MCF 10A (cell line): ENCODE results near the gene AP2A1. TPM values are rescaled to one million over a fixed set of nuclear protein-coding genes. Genes with fewer than 3 reads are reported as not detected.

Experiments used
- BruUV-seq: library from RNA; stranded (reverse); fragments of 400-500 nt; replicated peaks from 2 replicates; lab custom pipeline; 2021; lab: Mats Ljungman, UMichigan
- CTCF ChIA-PET: fragments of 300-600 bp; sonication (Branson Sonifier 250); formaldehyde crosslinking; extraction: SDS; loops from one replicate; lab custom pipeline; 2021; ENCODE audit warnings: antibody characterized with exemption, inconsistent platforms; lab: Yijun Ruan, JAX
- POLR2A ChIA-PET: fragments of 300-600, 350-650 bp; sonication (Branson Sonifier 250); formaldehyde crosslinking; extraction: SDS; loops from one replicate; lab custom pipeline; 2020; ENCODE audit warnings: antibody characterized with exemption, inconsistent platforms; lab: Yijun Ruan, JAX
- DNase-seq: peaks from one replicate; pipeline ENCODE4 v3.0.0-alpha.2; 2018; ENCODE audit not compliant: unreplicated experiment
- H3K27ac Mint-ChIP-seq: one replicate; pipeline ENCODE4 v1.8.0; 2022; ENCODE audit warnings: mild to moderate bottlenecking, low read depth, mixed read lengths; ENCODE audit not compliant: unreplicated experiment
- H3K27me3 Mint-ChIP-seq: one replicate; pipeline ENCODE4 v1.8.0; 2022; ENCODE audit warnings: mixed read lengths; ENCODE audit not compliant: insufficient read depth, unreplicated experiment
- H3K36me3 Mint-ChIP-seq: one replicate; pipeline ENCODE4 v1.8.0; 2022; ENCODE audit warnings: mild to moderate bottlenecking, moderate library complexity, mixed read lengths; ENCODE audit not compliant: insufficient read depth, unreplicated experiment
- H3K4me1 Mint-ChIP-seq: one replicate; pipeline ENCODE4 v1.8.0; 2022; ENCODE audit warnings: mixed read lengths; ENCODE audit not compliant: insufficient read depth, unreplicated experiment
- H3K4me3 Mint-ChIP-seq: one replicate; pipeline ENCODE4 v1.8.0; 2022; ENCODE audit warnings: mild to moderate bottlenecking, moderate library complexity, mixed read lengths; ENCODE audit not compliant: unreplicated experiment
- H3K9me3 Mint-ChIP-seq: one replicate; pipeline ENCODE4 v1.8.0; 2022; ENCODE audit warnings: mixed read lengths; ENCODE audit not compliant: unreplicated experiment
- intact Hi-C: fragments of 100-400 bp; cut with micrococcal nuclease; formaldehyde crosslinking; loops from 2 replicates; pipeline ENCODE4 v1.14.1; 2022
- total RNA-seq: library from RNA; stranded (reverse); gene quantifications from 2 replicates; pipeline ENCODE4 v1.2.3, GENCODE V29; 2022
- TF ChIP-seq, protein P1 (sequence below): fragments of 200-600 bp; IDR thresholded peaks from one replicate; pipeline ENCODE4 v1.8.0; 2022; ENCODE audit warnings: antibody characterized with exemption, mild to moderate bottlenecking; ENCODE audit not compliant: unreplicated experiment

The AP2A1 gene
- total RNA-seq, 1 experiment from 2014 or later, result 70.5 TPM

GRCh38 chr19:49746206-49746958, 20.4 kb upstream of the AP2A1 start:
- CTCF ChIA-PET, result interaction anchor here (1.3 kb wide), 1 partner anchor 29 kb away, joined by 4 read pairs; no protein-coding TSS in a partner anchor
- no peak overlapping the region for H3K4me3 Mint-ChIP-seq

GRCh38 chr19:49749055-49749716, 17.6 kb upstream of the AP2A1 start:
- intact Hi-C loops, result no loop called here
- peak; percentile 34 for DNase-seq
- Mint-ChIP-seq H3K4me3 (no peak overlapping the region), H3K27me3 (no peaks in the 10 kb centered on the region), H3K9me3 (no peaks in the 10 kb centered on the region), H3K27ac (peak overlapping the region; percentile 47), H3K36me3 (peaks cover 6% of the 10 kb centered on the region), H3K4me1 (no peaks in the 10 kb centered on the region)
- no TSS peak for BruUV-seq
- ChIA-PET CTCF (interaction anchor here (0.6 to 0.9 kb wide), 3 partner anchors 49 to 249 kb away, joined by 3 to 4 read pairs (median 3); no protein-coding TSS in a partner anchor), POLR2A (interaction anchor here (0.6 to 1.1 kb wide), 3 partner anchors 16 to 69 kb away, joined by 4 to 6 read pairs (median 5); partner anchors contain the start of gene MED25)
- TF ChIP-seq, protein P1, sequence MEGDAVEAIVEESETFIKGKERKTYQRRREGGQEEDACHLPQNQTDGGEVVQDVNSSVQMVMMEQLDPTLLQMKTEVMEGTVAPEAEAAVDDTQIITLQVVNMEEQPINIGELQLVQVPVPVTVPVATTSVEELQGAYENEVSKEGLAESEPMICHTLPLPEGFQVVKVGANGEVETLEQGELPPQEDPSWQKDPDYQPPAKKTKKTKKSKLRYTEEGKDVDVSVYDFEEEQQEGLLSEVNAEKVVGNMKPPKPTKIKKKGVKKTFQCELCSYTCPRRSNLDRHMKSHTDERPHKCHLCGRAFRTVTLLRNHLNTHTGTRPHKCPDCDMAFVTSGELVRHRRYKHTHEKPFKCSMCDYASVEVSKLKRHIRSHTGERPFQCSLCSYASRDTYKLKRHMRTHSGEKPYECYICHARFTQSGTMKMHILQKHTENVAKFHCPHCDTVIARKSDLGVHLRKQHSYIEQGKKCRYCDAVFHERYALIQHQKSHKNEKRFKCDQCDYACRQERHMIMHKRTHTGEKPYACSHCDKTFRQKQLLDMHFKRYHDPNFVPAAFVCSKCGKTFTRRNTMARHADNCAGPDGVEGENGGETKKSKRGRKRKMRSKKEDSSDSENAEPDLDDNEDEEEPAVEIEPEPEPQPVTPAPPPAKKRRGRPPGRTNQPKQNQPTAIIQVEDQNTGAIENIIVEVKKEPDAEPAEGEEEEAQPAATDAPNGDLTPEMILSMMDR, result no peak

More at GRCh38 chr19:49746206-49746958, 20.4 kb upstream of the AP2A1 start:
- no peak for DNase-seq
- intact Hi-C loops, result no loop called here
- Mint-ChIP-seq H3K27ac (no peak overlapping the region), H3K9me3 (no peaks in the 10 kb centered on the region), H3K27me3 (no peaks in the 10 kb centered on the region), H3K36me3 (no peaks in the 10 kb centered on the region), H3K4me1 (no peaks in the 10 kb centered on the region)
- TF ChIP-seq, protein P1, result no peak
- BruUV-seq, result no TSS peak
- POLR2A ChIA-PET, result no interaction called here

DNA sequence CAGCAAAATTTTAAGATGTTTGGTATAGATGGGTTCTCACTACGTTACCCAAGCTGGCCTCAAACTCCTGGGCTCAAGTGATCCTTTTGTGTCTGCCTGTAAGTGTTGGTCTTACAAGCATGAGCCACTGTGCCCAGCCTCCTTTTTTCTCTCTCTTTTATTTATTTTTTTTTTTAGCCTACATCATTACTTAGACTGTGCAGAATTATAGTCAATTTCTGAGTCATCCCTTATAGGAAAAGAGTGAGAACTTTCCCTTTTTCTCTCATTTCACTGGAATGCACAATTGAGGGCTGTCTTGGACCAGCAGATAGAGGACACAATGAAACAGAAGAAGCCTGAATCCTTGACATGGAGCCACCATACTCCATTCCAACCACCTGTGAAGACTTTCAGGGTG, 17.0 kb upstream of the AP2A1 start:
- H3K4me3 Mint-ChIP-seq, result no peak overlapping the region
- H3K27me3 Mint-ChIP-seq, result no peaks in the 10 kb centered on the region
- peak overlapping the region; percentile 47 for H3K27ac Mint-ChIP-seq
- intact Hi-C loops, result no loop called here
- H3K36me3 Mint-ChIP-seq, result peaks cover 6% of the 10 kb centered on the region
- POLR2A ChIA-PET, result interaction anchor here (0.6 to 1.1 kb wide), 3 partner anchors 16 to 68 kb away, joined by 4 to 6 read pairs (median 5); partner anchors contain the start of gene MED25
- no peaks in the 10 kb centered on the region for H3K9me3 Mint-ChIP-seq
- no peak for DNase-seq
- H3K4me1 Mint-ChIP-seq, result no peaks in the 10 kb centered on the region
- CTCF ChIA-PET, result interaction anchor here (0.6 to 0.9 kb wide), 4 partner anchors 48 to 248 kb away, joined by 3 to 5 read pairs (median 4); no protein-coding TSS in a partner anchor
- TF ChIP-seq, protein P1, result no peak
- BruUV-seq, result no TSS peak

DNA sequence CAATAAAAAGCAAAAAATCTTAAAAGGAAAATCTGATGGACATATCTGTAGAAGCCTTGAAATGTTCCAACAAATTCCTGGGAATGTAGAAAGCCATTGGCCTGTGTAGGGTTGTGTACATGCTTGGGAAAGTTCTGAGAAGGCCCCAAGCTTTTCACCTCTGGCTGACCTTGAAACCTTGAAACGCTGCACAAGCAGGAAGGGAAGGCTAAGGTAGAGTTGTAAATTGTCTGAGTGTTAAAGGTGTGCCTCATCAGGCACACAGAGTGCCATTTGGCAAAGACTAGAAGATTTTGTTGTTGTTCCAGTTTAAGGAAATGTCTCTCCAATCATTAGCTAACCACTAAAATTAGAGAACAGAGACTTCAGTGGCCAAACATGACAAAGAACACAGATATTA, 14.1 kb upstream of the AP2A1 start:
- POLR2A ChIA-PET, result no interaction called here
- intact Hi-C loops, result no loop called here
- DNase-seq, result no peak
- BruUV-seq, result no TSS peak
- Mint-ChIP-seq H3K27me3 (no peaks in the 10 kb centered on the region), H3K27ac (no peak overlapping the region), H3K9me3 (no peaks in the 10 kb centered on the region), H3K36me3 (peaks cover 6% of the 10 kb centered on the region), H3K4me1 (no peaks in the 10 kb centered on the region), H3K4me3 (no peak overlapping the region)
- CTCF ChIA-PET, result interaction anchor here (0.6 kb wide), 1 partner anchor 96 kb away, joined by 3 read pairs; no protein-coding TSS in a partner anchor
- TF ChIP-seq, protein P1, result no peak
